ENCODE data around the gene SNX14. TPM values are rescaled to one million over a fixed set of nuclear protein-coding genes. Genes with fewer than 3 reads are reported as not detected.
A peak's percentile ranks its signal among the peaks of the same experiment; 100 is the strongest.

Gene SNX14
- 10 to 100 TPM; 82.3 to 85.1 TPM for total RNA-seq
- 10 to 100 TPM; 10.9 to 81.4 TPM for polyA plus RNA-seq
- long read RNA-seq, donor 1, transcript SNX14-201 (29 exons, 3,486 nt): major isoform, 5 of 27 reads
- long read RNA-seq, donor 1, partial matches to known transcripts: 8 of 27 reads
- long read RNA-seq, donor 1, other reads (novel, unspliced or antisense): 14 of 27 reads
- long read RNA-seq, donor 2, transcript SNX14-201 (29 exons, 3,486 nt): major isoform, 10 of 37 reads
- long read RNA-seq, donor 2, partial matches to known transcripts: 7 of 37 reads
- long read RNA-seq, donor 2, other reads (novel, unspliced or antisense): 18 of 37 reads

GRCh38 chr6:85593438-85594196 is at the start of gene SNX14:
Gene SNX14, minus strand, starts transcription at chr6:85593858. Its CDS starts 140 bp downstream, at chr6:85593718.
- WGBS, 2 donors: 0% methylated on average over 81 to 82 of the region's 82 CpGs
- H3K4me3 ChIP-seq (ENCODE audit: low read length in 2 of 2): peak within 1 kb of the TSS; percentile 74 to 83
- DNase-seq (peak; percentile 98 to 99), ATAC-seq (ENCODE audit: low FRiP score) (peak; percentile 99)
- H3K4me1 ChIP-seq (ENCODE audit: control insufficient read depth in 1 of 2, insufficient read depth in 2 of 2, low read length in 2 of 2): peaks cover 0 to 2% of the 10 kb centered on the region in 2 donors
- H3K27me3 ChIP-seq (ENCODE audit: control insufficient read depth in 1 of 2, insufficient read depth in 2 of 2, low read length in 1 of 2): no peaks in the 10 kb centered on the region
- intact Hi-C loops (cut with DNase I): loop anchor here (5.0 kb wide), 2 partner anchors 49 to 84 kb away; partner anchors contain the start of gene SYNCRIP (in 1 of the 2)
- no peaks in the 10 kb centered on the region for H3K36me3 ChIP-seq (ENCODE audit: control insufficient read depth in 1 of 2, insufficient read depth in 2 of 2, low read length in 1 of 2)
- peak within 1 kb of the TSS; percentile 92 to 98 for H3K27ac ChIP-seq (ENCODE audit: low read depth in 1 of 2, low read length in 2 of 2)
- no peaks in the 10 kb centered on the region for H3K9me3 ChIP-seq (ENCODE audit: control insufficient read depth, low read length)

GRCh38 chr6:85642774-85643536 is 49.3 kb upstream of the SNX14 start, which contains the start of gene SYNCRIP:
Gene SYNCRIP, minus strand, starts transcription at chr6:85642886. Its CDS starts 1,447 bp downstream, at chr6:85641439.
- peak within 1 kb of the TSS; percentile 76 to 81 for H3K4me3 ChIP-seq (ENCODE audit: low read length in 2 of 2)
- DNase-seq: peak; percentile 99 to 100
- no peaks in the 10 kb centered on the region for H3K9me3 ChIP-seq (ENCODE audit: control insufficient read depth, low read length)
- peak within 1 kb of the TSS; percentile 94 to 99 for H3K27ac ChIP-seq (ENCODE audit: low read depth in 1 of 2, low read length in 2 of 2)
- H3K4me1 ChIP-seq (ENCODE audit: control insufficient read depth in 1 of 2, insufficient read depth in 2 of 2, low read length in 2 of 2): no peaks in the 10 kb centered on the region
- peak; percentile 96 for ATAC-seq (ENCODE audit: low FRiP score)
- 0 to 1% methylated on average over 50 to 76 of the region's 76 CpGs for WGBS, 2 donors
- no peaks in the 10 kb centered on the region for H3K36me3 ChIP-seq (ENCODE audit: control insufficient read depth in 1 of 2, insufficient read depth in 2 of 2, low read length in 1 of 2)
- no peaks in the 10 kb centered on the region for H3K27me3 ChIP-seq (ENCODE audit: control insufficient read depth in 1 of 2, insufficient read depth in 2 of 2, low read length in 1 of 2)
- intact Hi-C loops (cut with DNase I): loop anchor here in 1 of 2 donors (1.0 to 5.0 kb wide), 2 partner anchors 35 to 51 kb away; partner anchors contain the start of gene SNX14

- Histone ChIP-seq H3K27me3 (ENCODE audit: control insufficient read depth in 1 of 2, insufficient read depth in 2 of 2, low read length in 1 of 2) (no peaks in the 10 kb centered on the region), H3K36me3 (ENCODE audit: control insufficient read depth in 1 of 2, insufficient read depth in 2 of 2, low read length in 1 of 2) (no peaks in the 10 kb centered on the region), H3K27ac (ENCODE audit: low read depth in 1 of 2, low read length in 2 of 2) (peak overlapping the region; percentile 23 to 61), H3K4me1 (ENCODE audit: control insufficient read depth in 1 of 2, insufficient read depth in 2 of 2, low read length in 2 of 2) (no peaks in the 10 kb centered on the region), H3K9me3 (ENCODE audit: control insufficient read depth, low read length) (no peaks in the 10 kb centered on the region), H3K4me3 (ENCODE audit: low read length in 2 of 2) (peak overlapping the region; percentile 27 to 76)
- peak; percentile 25 for ATAC-seq (ENCODE audit: low FRiP score)
- 0 to 1% methylated on average over 77 to 85 of the region's 85 CpGs for WGBS, 2 donors
- intact Hi-C loops (cut with DNase I): loop anchor here in 1 of 2 donors (5.0 kb wide), 1 partner anchor 50 kb away; the partner anchor contains the start of gene SNX14
- peak; percentile 82 to 85 for DNase-seq
These were observed 48.5 kb upstream of the SNX14 start for GRCh38 chr6:85641897-85642773.

- Histone ChIP-seq H3K4me1 (ENCODE audit: control insufficient read depth in 1 of 2, insufficient read depth in 2 of 2, low read length in 2 of 2) (no peaks in the 10 kb centered on the region), H3K9me3 (ENCODE audit: control insufficient read depth, low read length) (no peaks in the 10 kb centered on the region), H3K27me3 (ENCODE audit: control insufficient read depth in 1 of 2, insufficient read depth in 2 of 2, low read length in 1 of 2) (no peaks in the 10 kb centered on the region), H3K4me3 (ENCODE audit: low read length in 2 of 2) (peak overlapping the region; percentile 27 to 76), H3K27ac (ENCODE audit: low read depth in 1 of 2, low read length in 2 of 2) (peak overlapping the region in 1 of 2 donors; percentile 55), H3K36me3 (ENCODE audit: control insufficient read depth in 1 of 2, insufficient read depth in 2 of 2, low read length in 1 of 2) (no peaks in the 10 kb centered on the region)
- 1 to 2% methylated on average over 14 of the region's 14 CpGs for WGBS, 2 donors
- intact Hi-C loops (cut with DNase I): loop anchor here in 1 of 2 donors (5.0 kb wide), 1 partner anchor 49 kb away; the partner anchor contains the start of gene SNX14
- ATAC-seq (ENCODE audit: low FRiP score): no peak
- no peak for DNase-seq
These were observed 47.9 kb upstream of the SNX14 start for GRCh38 chr6:85641522-85641896.

GRCh38 chr6:85640821-85641220 is 47.2 kb upstream of the SNX14 start:
- H3K4me1 ChIP-seq (ENCODE audit: control insufficient read depth in 1 of 2, insufficient read depth in 2 of 2, low read length in 2 of 2): no peaks in the 10 kb centered on the region
- ATAC-seq (ENCODE audit: low FRiP score): no peak
- H3K36me3 ChIP-seq (ENCODE audit: control insufficient read depth in 1 of 2, insufficient read depth in 2 of 2, low read length in 1 of 2): no peaks in the 10 kb centered on the region
- 11 to 15% methylated on average over 3 of the region's 3 CpGs for WGBS, 2 donors
- no peaks in the 10 kb centered on the region for H3K9me3 ChIP-seq (ENCODE audit: control insufficient read depth, low read length)
- peak overlapping the region; percentile 22 to 76 for H3K4me3 ChIP-seq (ENCODE audit: low read length in 2 of 2)
- no peaks in the 10 kb centered on the region for H3K27me3 ChIP-seq (ENCODE audit: control insufficient read depth in 1 of 2, insufficient read depth in 2 of 2, low read length in 1 of 2)
- DNase-seq: no peak
- no peak overlapping the region for H3K27ac ChIP-seq (ENCODE audit: low read depth in 1 of 2, low read length in 2 of 2)
- intact Hi-C loops (cut with DNase I): loop anchor here in 1 of 2 donors (5.0 kb wide), 1 partner anchor 49 kb away; the partner anchor contains the start of gene SNX14

- no peaks in the 10 kb centered on the region for H3K27me3 ChIP-seq (ENCODE audit: control insufficient read depth in 1 of 2, insufficient read depth in 2 of 2, low read length in 1 of 2)
- intact Hi-C loops (cut with DNase I): loop anchor here in 1 of 2 donors (5.0 kb wide), 1 partner anchor 35 kb away; no protein-coding TSS in a partner anchor
- no peak for DNase-seq
- no peaks in the 10 kb centered on the region for H3K4me1 ChIP-seq (ENCODE audit: control insufficient read depth in 1 of 2, insufficient read depth in 2 of 2, low read length in 2 of 2)
- H3K36me3 ChIP-seq (ENCODE audit: control insufficient read depth in 1 of 2, insufficient read depth in 2 of 2, low read length in 1 of 2): peaks cover 0 to under 1% of the 10 kb centered on the region in 2 donors
- H3K4me3 ChIP-seq (ENCODE audit: low read length in 2 of 2): no peak overlapping the region
- ATAC-seq (ENCODE audit: low FRiP score): no peak
- 31 to 37% methylated on average over 3 of the region's 3 CpGs for WGBS, 2 donors
- no peak overlapping the region for H3K27ac ChIP-seq (ENCODE audit: low read depth in 1 of 2, low read length in 2 of 2)
- H3K9me3 ChIP-seq (ENCODE audit: control insufficient read depth, low read length): no peaks in the 10 kb centered on the region
These were observed 43.9 kb upstream of the SNX14 start for GRCh38 chr6:85637579-85637978.

- intact Hi-C loops (cut with DNase I): no loop called here
- H3K27me3 ChIP-seq (ENCODE audit: control insufficient read depth in 1 of 2, insufficient read depth in 2 of 2, low read length in 1 of 2): no peaks in the 10 kb centered on the region
- H3K9me3 ChIP-seq (ENCODE audit: control insufficient read depth, low read length): no peaks in the 10 kb centered on the region
- H3K4me1 ChIP-seq (ENCODE audit: control insufficient read depth in 1 of 2, insufficient read depth in 2 of 2, low read length in 2 of 2): no peaks in the 10 kb centered on the region
- ATAC-seq (ENCODE audit: low FRiP score) (no peak), DNase-seq (no peak)
- H3K36me3 ChIP-seq (ENCODE audit: control insufficient read depth in 1 of 2, insufficient read depth in 2 of 2, low read length in 1 of 2): peaks cover 0 to 2% of the 10 kb centered on the region in 2 donors
- no peak overlapping the region for H3K27ac ChIP-seq (ENCODE audit: low read depth in 1 of 2, low read length in 2 of 2)
- WGBS, 2 donors: 95 to 96% methylated on average over 6 of the region's 6 CpGs
- H3K4me3 ChIP-seq (ENCODE audit: low read length in 2 of 2): no peak overlapping the region
These were observed 38.7 kb upstream of the SNX14 start for GRCh38 chr6:85632164-85632942.
